Aorta (tissue), 5 donors: ENCODE data around the gene TEX2. TPM values are rescaled to one million over a fixed set of nuclear protein-coding genes. Genes with fewer than 3 reads are reported as not detected.

Experiments used
- ATAC-seq: fragments of 200-7000 bp; cut with Tn5 transposase; one replicate; pipeline ENCODE4 v1.9.1; 2022; ENCODE audit warnings: moderate library complexity; ENCODE audit not compliant: low FRiP score
- DNase-seq, 2 donors: peaks; one replicate each; pipeline ENCODE4 v3.0.0-alpha.2; 2020
- H3K27ac ChIP-seq, 2 donors: one replicate each; pipeline ENCODE4 v1.5.1; 2013; ENCODE audit warnings: low read length in 2 of 2, mild to moderate bottlenecking in 2 of 2, moderate library complexity in 2 of 2, control low read depth in 1 of 2, inconsistent platforms in 1 of 2, low read depth in 1 of 2
- H3K27me3 ChIP-seq, 2 donors: one replicate each; pipeline ENCODE4 v1.6.1; 2013; ENCODE audit warnings: control low read depth in 1 of 2, low read length in 1 of 2, mild to moderate bottlenecking in 1 of 2, moderate library complexity in 1 of 2; ENCODE audit not compliant: insufficient read depth in 2 of 2, control insufficient read depth in 1 of 2
- H3K36me3 ChIP-seq, 2 donors: one replicate each; pipeline ENCODE4 v1.6.1; 2013; ENCODE audit warnings: control low read depth in 1 of 2, low read length in 1 of 2, mild to moderate bottlenecking in 1 of 2; ENCODE audit not compliant: insufficient read depth in 2 of 2, control insufficient read depth in 1 of 2
- H3K4me1 ChIP-seq, 2 donors: one replicate each; pipeline ENCODE4 v1.6.1; 2013; ENCODE audit warnings: low read length in 2 of 2, control low read depth in 1 of 2, mild to moderate bottlenecking in 1 of 2, moderate library complexity in 1 of 2; ENCODE audit not compliant: insufficient read depth in 2 of 2, control insufficient read depth in 1 of 2
- H3K4me3 ChIP-seq, 2 donors: one replicate each; pipeline ENCODE4 v1.5.1; 2013; ENCODE audit warnings: low read length in 2 of 2, control low read depth in 1 of 2, mild to moderate bottlenecking in 1 of 2
- H3K9me3 ChIP-seq: one replicate; pipeline ENCODE4 v1.6.1; 2013; ENCODE audit warnings: mild to moderate bottlenecking, low read length; ENCODE audit not compliant: control insufficient read depth
- WGBS, 2 donors: extraction: QIAGEN DNeasy Blood & Tissue Kit; methylation state at CpG; one replicate each; pipeline ENCODE4 v1.1.7; 2013; 5-methylcytosine and 5-hydroxymethylcytosine counted together
- intact Hi-C, 2 donors: fragments of 100-400 bp; cut with DNase I; formaldehyde crosslinking; loops; one replicate each; pipeline versions ENCODE4 v1.14.2 to v1.15.0; 2022
- polyA plus RNA-seq, 2 donors: library from polyadenylated mRNA; stranded (reverse); fragments of 200-250 nt; gene quantifications; one replicate each; pipeline ENCODE4 v1.2.3, GENCODE V29; 2013
- total RNA-seq, 2 donors: library from RNA; stranded (reverse); fragmentation: NEBNext Ultra II Directional; extraction: Animal tissue kit (Norgen Biotek cat#: 25700); gene quantifications; one replicate each; pipeline ENCODE4 v1.2.1, GENCODE V29; 2021
- donor health status: healthy with polysubstance abuse.
- donor health status: Bipolar disorder and iron deficiency.
- donor health status: DM: no; HTN: no; CAD: no.
- donor health status: DM: no; HTN: no; CAD: no.
- donor health status: DM: yes; HTN: yes; CAD: no.

The TEX2 gene
- total and polyA plus RNA-seq, 4 donors: 10.9 to 29.4 (median 24.2) TPM

GRCh38 chr17:64259922-64260321, 3.1 kb downstream of the TEX2 start:
- WGBS, 2 donors: 23 to 27% methylated on average over 3 of the region's 3 CpGs
- no peak overlapping the region for H3K4me3 ChIP-seq
- H3K27ac ChIP-seq: no peak overlapping the region
- intact Hi-C loops: loop anchor here (5.0 to 10.0 kb wide), 3 partner anchors 83 to 113 kb away; no protein-coding TSS in a partner anchor
- H3K36me3 ChIP-seq: no peaks in the 10 kb centered on the region
- peaks cover 0 to 3% of the 10 kb centered on the region in 2 donors for H3K4me1 ChIP-seq
- no peaks in the 10 kb centered on the region for H3K9me3 ChIP-seq
- DNase-seq (no peak), ATAC-seq (no peak)
- H3K27me3 ChIP-seq: no peaks in the 10 kb centered on the region

GRCh38 chr17:64259426-64259825, 3.6 kb downstream of the TEX2 start:
- no peak for DNase-seq
- intact Hi-C loops: no loop called here
- Histone ChIP-seq H3K36me3 (no peaks in the 10 kb centered on the region), H3K27ac (no peak overlapping the region), H3K4me3 (no peak overlapping the region), H3K4me1 (peaks cover 0 to 3% of the 10 kb centered on the region in 2 donors), H3K27me3 (no peaks in the 10 kb centered on the region), H3K9me3 (no peaks in the 10 kb centered on the region)
- no peak for ATAC-seq
- WGBS, 2 donors: 93 to 94% methylated on average over 3 of the region's 3 CpGs

- peaks cover 0 to 3% of the 10 kb centered on the region in 2 donors for H3K4me1 ChIP-seq
- intact Hi-C loops: no loop called here
Observed at GRCh38 chr17:64256913-64257807, 5.9 kb downstream of the TEX2 start.

GRCh38 chr17:64255764-64256163, 7.3 kb downstream of the TEX2 start:
- H3K4me3 ChIP-seq: no peak overlapping the region
- WGBS, 2 donors: 97% methylated on average over 6 of the region's 6 CpGs
- no peaks in the 10 kb centered on the region for H3K27me3 ChIP-seq
- no peak overlapping the region for H3K27ac ChIP-seq
- DNase-seq: no peak
- no peaks in the 10 kb centered on the region for H3K9me3 ChIP-seq
- no peaks in the 10 kb centered on the region for H3K36me3 ChIP-seq
- ATAC-seq: no peak
- intact Hi-C loops: no loop called here
- peaks cover 0 to 3% of the 10 kb centered on the region in 2 donors for H3K4me1 ChIP-seq

More at GRCh38 chr17:64256913-64257807, 5.9 kb downstream of the TEX2 start:
- ATAC-seq (no peak), DNase-seq (no peak)
- whole genome bisulfite sequencing, 2 donors: 24 to 31% methylated on average over 9 of the region's 9 CpGs
- H3K36me3 ChIP-seq: no peaks in the 10 kb centered on the region
- no peak overlapping the region for H3K27ac ChIP-seq
- no peak overlapping the region for H3K4me3 ChIP-seq
- no peaks in the 10 kb centered on the region for H3K27me3 ChIP-seq
- no peaks in the 10 kb centered on the region for H3K9me3 ChIP-seq

GRCh38 chr17:64254755-64255154, 8.3 kb downstream of the TEX2 start:
- 97 to 100% methylated on average over 2 of the region's 2 CpGs for WGBS, 2 donors
- Histone ChIP-seq H3K4me3 (no peak overlapping the region), H3K36me3 (no peaks in the 10 kb centered on the region), H3K9me3 (no peaks in the 10 kb centered on the region), H3K27me3 (no peaks in the 10 kb centered on the region), H3K4me1 (no peaks in the 10 kb centered on the region), H3K27ac (no peak overlapping the region)
- DNase-seq (no peak), ATAC-seq (no peak)
- intact Hi-C loops: no loop called here

- no peak for DNase-seq
- intact Hi-C loops: no loop called here
- no peak overlapping the region for H3K4me3 ChIP-seq
- H3K9me3 ChIP-seq: no peaks in the 10 kb centered on the region
- WGBS, 2 donors: 87% methylated on average over 5 of the region's 5 CpGs
- H3K36me3 ChIP-seq: no peaks in the 10 kb centered on the region
- H3K27me3 ChIP-seq: no peaks in the 10 kb centered on the region
- no peaks in the 10 kb centered on the region for H3K4me1 ChIP-seq
- no peak for ATAC-seq
- no peak overlapping the region for H3K27ac ChIP-seq
Observed at GRCh38 chr17:64253470-64253869, 9.6 kb downstream of the TEX2 start.

GRCh38 chr17:64252831-64253230, 10.2 kb downstream of the TEX2 start:
- Histone ChIP-seq H3K4me3 (no peak overlapping the region), H3K27ac (no peak overlapping the region), H3K27me3 (no peaks in the 10 kb centered on the region), H3K9me3 (no peaks in the 10 kb centered on the region), H3K36me3 (no peaks in the 10 kb centered on the region), H3K4me1 (no peaks in the 10 kb centered on the region)
- WGBS, 2 donors: 94 to 97% methylated on average over 1 of the region's 1 CpG
- intact Hi-C loops: no loop called here
- DNase-seq (no peak), ATAC-seq (no peak)

- 85% methylated on average over 4 of the region's 4 CpGs for WGBS, 2 donors
- Histone ChIP-seq H3K36me3 (no peaks in the 10 kb centered on the region), H3K4me3 (no peak overlapping the region), H3K9me3 (no peaks in the 10 kb centered on the region), H3K27ac (no peak overlapping the region), H3K27me3 (no peaks in the 10 kb centered on the region), H3K4me1 (no peaks in the 10 kb centered on the region)
- intact Hi-C loops: no loop called here
- ATAC-seq: no peak
- DNase-seq: no peak
Observed at GRCh38 chr17:64250233-64250835, 12.7 kb downstream of the TEX2 start.

GRCh38 chr17:64247836-64248235, 15.2 kb downstream of the TEX2 start:
- Histone ChIP-seq H3K36me3 (no peaks in the 10 kb centered on the region), H3K4me3 (no peak overlapping the region), H3K9me3 (no peaks in the 10 kb centered on the region), H3K4me1 (peaks cover 0 to 7% of the 10 kb centered on the region in 2 donors), H3K27me3 (no peaks in the 10 kb centered on the region), H3K27ac (no peak overlapping the region)
- WGBS, 2 donors: 81 to 84% methylated on average over 1 of the region's 1 CpG
- no peak for DNase-seq
- no peak for ATAC-seq
- intact Hi-C loops: no loop called here
